Superior temporal gyrus (tissue), 1 donor: ENCODE results near the gene ADCY2.
"Not testable (repeated sequence)": the region's sequence is repeated elsewhere in the genome, so short reads cannot be mapped to it uniquely, and the experiment has no call there.

ENCODE experiments used
- DNase-seq: peaks from one replicate; pipeline ENCODE4 v3.0.0-alpha.2; 2016; ENCODE audit errors: extremely low spot score

ADCY2 gene

DNA sequence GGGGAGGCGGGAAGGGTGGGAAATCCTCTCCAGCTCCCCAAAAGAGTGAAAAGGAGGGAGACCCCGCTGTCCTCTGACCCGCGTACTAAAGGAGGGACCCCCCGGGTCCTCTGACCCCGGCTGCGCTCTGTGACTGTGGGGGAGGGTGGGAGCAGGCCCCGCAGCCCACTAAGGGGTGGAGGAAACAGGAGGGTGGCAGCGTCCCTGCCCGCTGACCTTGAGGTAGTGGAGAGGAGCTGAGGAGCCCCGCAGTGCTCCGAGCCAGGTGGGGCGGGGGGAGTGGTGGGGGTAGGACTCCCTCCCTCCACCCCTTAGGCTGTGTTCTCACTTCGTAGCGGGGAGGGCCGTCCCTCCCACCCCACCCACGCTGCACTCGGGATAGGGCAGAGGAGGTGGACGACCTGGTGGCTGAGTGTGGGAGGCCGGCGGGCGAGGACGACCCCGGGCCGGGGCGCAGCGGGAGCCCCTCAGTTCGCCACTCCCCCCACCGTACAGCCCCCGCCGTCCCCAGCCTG, 449 bp upstream of the ADCY2 start:
- no peak for DNase-seq

- peak; percentile 69 for DNase-seq
Measured at GRCh38 chr5:7396713-7397454, 946 bp downstream of the ADCY2 start.

DNA sequence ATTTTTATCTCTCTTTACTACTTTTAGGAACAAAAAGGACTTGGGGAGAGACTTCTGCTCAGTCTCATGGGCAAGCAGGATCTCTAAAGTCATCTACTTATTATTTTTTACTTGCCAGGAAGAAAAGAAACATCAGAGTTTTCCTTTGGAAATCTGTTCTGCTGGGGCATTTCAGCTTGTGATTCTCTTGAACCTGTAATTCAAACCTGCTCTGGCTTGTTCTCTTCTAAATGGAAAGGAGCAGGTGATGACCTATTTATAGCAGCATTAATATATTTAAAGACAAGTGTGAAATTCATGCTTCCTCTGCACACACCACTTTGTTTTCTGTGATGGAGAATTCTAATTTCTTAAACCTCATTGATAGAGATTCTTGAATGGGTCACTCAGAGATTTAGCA, 2.0 kb downstream of the ADCY2 start:
- DNase-seq, result no peak

DNA sequence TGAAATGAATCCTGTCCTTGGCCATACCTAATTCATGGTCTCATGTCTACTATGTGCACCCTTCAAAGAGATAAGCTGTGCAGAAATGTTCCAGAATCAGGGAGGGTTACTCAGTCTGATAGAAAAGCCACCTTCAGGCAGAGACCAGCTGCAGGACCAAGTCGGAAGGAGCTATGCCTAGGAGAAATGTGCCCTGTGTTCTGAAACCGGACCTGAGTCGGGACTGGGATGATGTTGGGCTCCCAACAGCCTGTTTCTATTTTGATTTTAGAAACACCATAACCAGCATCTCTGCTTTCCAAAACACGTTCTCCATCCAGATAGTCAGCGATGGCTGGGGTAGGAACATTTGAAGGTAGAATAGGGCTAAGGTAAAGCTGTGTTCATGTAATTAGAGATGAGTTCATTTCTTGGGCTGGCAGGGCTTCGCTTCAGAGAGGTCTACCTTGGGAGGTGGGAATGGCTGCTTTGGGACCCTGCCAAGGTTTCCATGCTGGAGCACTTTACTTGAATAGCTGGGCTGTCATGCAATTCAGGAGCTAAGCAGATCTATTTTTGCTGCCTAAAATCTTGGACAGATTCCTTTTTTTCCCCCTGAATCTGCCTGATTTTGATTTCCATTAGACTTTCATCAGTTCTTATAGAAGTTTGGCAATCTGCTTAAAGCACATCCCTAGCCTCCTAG, 2.8 kb downstream of the ADCY2 start:
- DNase-seq, result no peak

DNA sequence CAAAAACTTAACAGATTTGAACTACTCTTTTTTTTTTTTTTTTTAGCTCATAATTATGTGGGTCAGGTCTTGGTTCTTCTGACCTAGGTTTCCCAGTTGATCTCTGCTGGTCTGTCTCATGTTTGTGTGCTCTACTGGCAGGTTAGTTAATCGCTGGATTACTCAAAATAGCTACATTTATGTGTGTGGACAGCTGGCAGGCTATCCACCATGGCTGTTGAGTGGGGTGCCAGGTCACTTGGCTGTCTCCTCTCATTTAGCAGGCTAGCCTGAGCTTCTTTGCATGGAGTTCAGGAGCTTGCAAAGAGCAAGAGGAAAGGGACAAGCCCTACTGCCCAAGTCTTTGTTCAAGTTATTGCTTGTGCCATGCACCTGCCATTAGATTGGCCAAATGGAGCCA, 9.3 kb downstream of the ADCY2 start:
- no peak for DNase-seq

DNA sequence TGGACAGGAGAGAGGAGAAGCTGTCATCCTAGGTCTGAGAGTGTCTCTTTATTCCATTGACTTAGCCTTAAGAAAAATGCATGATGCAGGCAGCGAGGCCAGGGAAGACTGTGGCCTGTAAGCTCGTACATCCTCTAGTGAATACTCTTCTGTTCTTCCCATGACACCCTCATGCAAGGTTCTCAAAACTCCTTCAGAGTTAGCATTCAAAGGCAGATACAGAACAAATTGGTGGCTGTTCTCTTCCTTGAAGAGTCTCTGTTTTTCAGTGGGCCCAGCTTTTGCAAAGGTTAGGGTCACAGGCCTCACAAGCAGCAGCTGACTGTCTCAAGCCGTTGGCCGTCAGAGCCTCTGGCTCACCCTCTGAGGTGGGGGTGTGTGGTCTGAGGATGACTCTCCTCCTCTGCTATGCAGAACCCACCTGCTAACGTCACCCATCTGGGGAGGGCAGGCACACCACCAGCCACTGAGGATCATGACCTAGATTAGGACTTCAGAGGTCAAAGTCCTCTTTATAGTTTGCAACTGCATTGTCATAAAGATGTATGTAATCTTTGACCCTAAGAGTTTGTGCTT, 15.1 kb downstream of the ADCY2 start:
- DNase-seq, result no peak

DNA sequence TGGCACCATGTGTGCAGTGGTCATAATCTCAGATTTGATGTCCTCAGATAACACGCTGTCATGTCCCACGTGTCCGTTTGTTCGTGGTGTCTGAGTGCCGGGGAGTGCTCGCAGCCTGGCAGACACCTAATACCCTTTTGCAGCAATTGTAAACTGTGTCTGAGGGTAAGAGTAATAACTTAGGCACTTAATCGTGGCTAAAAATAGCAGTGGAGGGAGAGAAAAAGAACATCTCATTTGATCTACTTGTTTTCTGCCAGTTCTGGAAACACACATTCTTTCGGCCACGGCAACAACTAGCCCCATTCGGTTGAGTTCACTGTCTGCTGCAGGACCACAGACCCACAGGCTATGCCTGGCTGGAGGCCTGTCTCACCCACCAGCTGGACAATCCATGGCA, 16.5 kb downstream of the ADCY2 start:
- no peak for DNase-seq

- no peak for DNase-seq
Measured at GRCh38 chr5:7415123-7415522, 19.2 kb downstream of the ADCY2 start.

- DNase-seq, result no peak
Measured at GRCh38 chr5:7415587-7416535, 19.9 kb downstream of the ADCY2 start.

- DNase-seq, result no peak
Measured at GRCh38 chr5:7418276-7418675, 22.3 kb downstream of the ADCY2 start.

DNA sequence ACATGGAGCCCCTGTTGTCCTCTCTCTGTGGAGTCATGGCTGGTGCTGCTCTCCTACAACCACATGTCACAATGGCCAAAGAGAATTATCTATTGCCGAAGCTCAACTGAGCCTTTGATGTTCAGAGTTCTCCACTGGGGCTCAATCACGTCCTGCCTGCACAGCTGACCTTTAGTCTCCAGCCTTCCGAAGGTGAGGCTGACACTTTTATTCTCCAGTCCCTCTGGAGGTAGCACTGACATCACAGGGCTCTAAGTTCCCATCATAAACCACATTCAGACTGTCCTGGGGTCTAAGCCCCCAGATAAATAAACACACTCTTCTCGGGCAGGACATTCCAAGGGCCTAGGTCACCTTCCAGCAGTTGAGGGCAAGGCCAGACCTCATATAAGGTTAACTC, 23.4 kb downstream of the ADCY2 start:
- DNase-seq, result no peak

DNA sequence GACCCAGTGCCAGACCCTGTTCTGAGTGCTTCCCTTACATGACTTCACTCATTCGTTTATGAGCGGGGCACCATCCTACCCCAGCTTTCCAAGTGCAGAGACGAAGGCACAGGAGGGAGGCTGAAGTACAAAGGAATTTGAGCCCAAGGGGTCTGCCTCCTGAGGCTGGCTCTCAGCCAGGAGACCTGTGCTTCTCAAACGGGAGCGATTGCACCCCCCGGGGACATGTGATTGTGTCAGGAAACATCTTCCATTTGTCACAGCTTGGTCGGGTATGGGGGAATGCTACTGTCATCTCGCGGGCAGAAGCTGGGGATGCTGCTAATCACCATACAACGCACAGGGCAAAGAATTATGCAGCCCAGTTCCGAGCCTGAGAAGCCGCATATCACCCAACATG, 23.9 kb downstream of the ADCY2 start:
- no peak for DNase-seq

DNA sequence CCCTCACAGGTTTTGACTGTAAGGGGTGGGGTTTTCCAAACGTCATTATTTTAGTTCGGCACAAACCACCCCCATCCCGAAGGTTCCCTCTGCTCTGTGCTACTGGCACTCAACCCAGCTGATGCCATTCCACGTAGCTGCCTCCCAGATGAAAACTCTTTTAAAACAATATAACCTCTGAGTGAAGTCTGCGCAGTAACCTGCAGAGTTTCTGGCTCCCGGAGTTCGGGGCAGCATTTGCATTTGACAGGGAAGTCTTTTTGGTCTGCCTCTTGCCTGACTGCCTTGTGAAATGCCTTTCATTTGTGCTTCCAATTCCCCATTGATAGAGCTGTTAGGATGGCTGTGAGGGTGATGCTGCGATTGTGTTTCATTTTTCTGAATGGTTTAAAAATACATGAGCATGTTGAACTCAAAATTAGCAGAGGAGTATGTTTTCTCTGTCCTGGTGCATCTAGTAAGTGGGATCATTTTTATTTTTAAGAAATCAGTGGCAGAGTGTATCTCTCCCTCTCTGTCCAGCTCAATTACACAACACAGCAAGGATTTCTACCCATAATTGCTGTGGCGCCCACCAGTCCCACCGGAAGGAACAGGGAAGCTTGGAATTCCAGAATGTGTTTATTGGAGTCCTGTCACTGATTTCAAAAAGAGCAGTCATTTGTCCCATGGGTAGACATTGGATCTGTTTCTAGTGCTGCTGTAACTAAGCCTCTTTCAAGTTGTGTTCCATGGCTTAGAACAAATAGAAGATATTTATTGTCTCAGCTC, 24.8 kb downstream of the ADCY2 start:
- no peak for DNase-seq

GRCh38 chr5:7422316-7423106, 26.6 kb downstream of the ADCY2 start:
- no peak for DNase-seq

DNA sequence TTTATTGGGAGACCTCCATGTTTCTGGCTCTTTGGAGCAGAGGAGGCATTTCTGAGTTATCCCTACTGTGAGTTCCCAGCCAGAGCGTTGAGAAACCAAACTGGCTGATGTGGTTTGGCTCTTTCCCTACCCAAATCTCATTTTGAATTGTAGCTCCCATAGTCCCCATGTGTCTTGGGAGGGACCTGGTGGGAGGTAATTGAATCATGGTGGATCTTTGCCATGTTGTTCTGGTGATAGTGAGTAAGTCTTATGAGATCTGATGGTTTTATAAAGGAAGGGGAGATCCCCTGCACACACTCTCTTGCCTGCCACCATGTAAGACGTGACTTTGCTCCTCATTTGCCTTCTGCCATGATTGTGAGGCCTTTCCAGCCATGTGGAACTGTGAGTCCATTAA, 27.3 kb downstream of the ADCY2 start:
- DNase-seq, result not testable (repeated sequence)

GRCh38 chr5:7425830-7426229, 29.9 kb downstream of the ADCY2 start:
- DNase-seq, result no peak

DNA sequence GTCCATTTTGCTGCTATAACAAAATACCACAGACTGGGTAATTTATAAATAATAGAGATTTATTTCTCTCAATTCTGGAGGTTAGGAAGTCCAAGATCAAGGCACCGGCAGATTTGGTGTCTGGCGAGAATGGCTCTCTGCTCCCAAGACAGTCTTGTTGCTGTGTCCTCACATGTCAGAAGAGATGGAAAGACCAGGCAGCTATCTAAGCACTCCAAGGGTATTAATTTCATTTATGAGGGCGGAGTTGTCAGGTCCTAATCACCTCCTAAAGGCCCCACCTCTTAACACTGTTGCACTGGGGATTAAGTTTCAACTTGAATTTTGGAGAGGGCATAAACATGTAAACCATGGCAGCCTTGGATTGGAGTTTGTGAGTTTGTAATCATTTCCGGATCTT, 30.3 kb downstream of the ADCY2 start:
- no peak for DNase-seq

- no peak for DNase-seq
Measured at GRCh38 chr5:7434914-7435313, 39.0 kb downstream of the ADCY2 start.

- no peak for DNase-seq
Measured at GRCh38 chr5:7435503-7435902, 39.6 kb downstream of the ADCY2 start.

DNA sequence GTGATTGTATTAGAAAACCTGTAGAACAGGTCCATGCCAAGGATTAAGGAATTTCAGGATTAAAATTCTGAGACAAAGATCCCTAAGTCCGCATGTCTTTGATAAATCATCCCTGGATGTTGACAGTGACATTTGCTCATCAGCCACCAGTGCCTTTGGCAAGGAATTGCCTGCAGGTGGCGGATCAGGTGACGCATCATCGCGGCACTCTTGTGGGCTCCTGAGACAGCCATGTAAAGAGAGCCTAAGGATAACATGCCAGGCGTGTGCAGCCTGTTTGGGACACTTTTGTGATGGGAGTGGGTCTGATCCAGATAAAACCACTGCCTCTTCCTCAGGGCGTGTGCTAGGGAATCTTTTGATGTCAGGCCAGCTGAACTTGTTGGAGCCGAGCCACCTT, 40.6 kb downstream of the ADCY2 start:
- DNase-seq, result no peak
